IMR-90 (cell line): Measurements from ENCODE around the gene MAPRE3. TPM values are rescaled to one million over a fixed set of nuclear protein-coding genes. Genes with fewer than 3 reads are reported as not detected.

Experiments used
- ATAC-seq: fragments of 200-7000 bp; cut with Tn5 transposase; 2 replicates; pipeline ENCODE4 v1.9.1; 2020; ENCODE audit warnings: low read depth, mild to moderate bottlenecking, moderate library complexity
- BruUV-seq: library from RNA; stranded (reverse); fragments of 400-500 nt; replicated peaks from 2 replicates; lab custom pipeline; 2021; lab: Mats Ljungman, UMichigan
- CTCF ChIA-PET: fragments of 300-600 bp; formaldehyde crosslinking; extraction: SDS; loops from one replicate; lab custom pipeline; 2021; ENCODE audit warnings: antibody characterized with exemption; lab: Yijun Ruan, JAX
- POLR2A ChIA-PET: fragments of 300-600 bp; sonication (Branson Sonifier 250); formaldehyde crosslinking; loops from one replicate; lab custom pipeline; 2022; ENCODE audit warnings: antibody characterized with exemption; ENCODE audit not compliant: unreplicated experiment; lab: Charles Lee
- DNase-seq: peaks from one replicate; pipeline ENCODE4 v3.0.0; 2013
- H2AFZ ChIP-seq: replicated peaks from 2 replicates; pipeline ENCODE3; 2013; ENCODE audit warnings: low read length, mild to moderate bottlenecking; ENCODE audit not compliant: poor library complexity
- H2AK5ac ChIP-seq: 2 replicates; pipeline ENCODE4 v1.6.1; 2013; ENCODE audit warnings: low read depth, low read length, inconsistent platforms
- H2AK9ac ChIP-seq: replicated peaks from 2 replicates; pipeline ENCODE3; 2013; ENCODE audit warnings: mild to moderate bottlenecking, low read depth, low read length, moderate library complexity; ENCODE audit not compliant: poor library complexity
- H2BK120ac ChIP-seq: 2 replicates; pipeline ENCODE4 v1.6.1; 2013; ENCODE audit warnings: low read depth, low read length, inconsistent platforms
- H2BK15ac ChIP-seq: 3 replicates; pipeline ENCODE4 v1.6.1; 2013; ENCODE audit warnings: low read depth, low read length, inconsistent platforms
- H2BK20ac ChIP-seq: 2 replicates; pipeline ENCODE4 v1.6.1; 2013; ENCODE audit warnings: low read depth, mild to moderate bottlenecking, inconsistent platforms, low read length, moderate library complexity
- H2BK5ac ChIP-seq: 2 replicates; pipeline ENCODE4 v1.6.1; 2013; ENCODE audit warnings: mild to moderate bottlenecking, low read depth, low read length, inconsistent platforms; ENCODE audit not compliant: poor library complexity, severe bottlenecking
- H3K14ac ChIP-seq: replicated peaks from 2 replicates; pipeline ENCODE4 v1.6.1; 2013; ENCODE audit warnings: low read depth, low read length, inconsistent platforms
- H3K18ac ChIP-seq: 2 replicates; pipeline ENCODE4 v1.6.1; 2013; ENCODE audit warnings: low read depth, low read length, control low read depth
- H3K23ac ChIP-seq: 2 replicates; pipeline ENCODE4 v1.6.1; 2013; ENCODE audit warnings: low read depth, low read length, inconsistent platforms
- H3K27ac ChIP-seq: 2 replicates; pipeline ENCODE4 v1.5.1; 2013; ENCODE audit warnings: mild to moderate bottlenecking, control low read depth, low read length; ENCODE audit not compliant: insufficient read depth
- H3K27me3 ChIP-seq: 2 replicates; pipeline ENCODE4 v1.6.1; 2013; ENCODE audit warnings: low read length; ENCODE audit not compliant: control insufficient read depth, insufficient read depth
- H3K36me3 ChIP-seq: 2 replicates; pipeline ENCODE4 v1.6.1; 2013; ENCODE audit warnings: low read length, mixed read lengths; ENCODE audit not compliant: control insufficient read depth, insufficient read depth
- H3K4ac ChIP-seq: 2 replicates; pipeline ENCODE4 v1.6.1; 2013; ENCODE audit warnings: low read depth, low read length, inconsistent platforms
- H3K4me1 ChIP-seq: 2 replicates; pipeline ENCODE4 v1.6.1; 2013; ENCODE audit warnings: low read length, mixed read lengths; ENCODE audit not compliant: control insufficient read depth, insufficient read depth
- H3K4me2 ChIP-seq: 2 replicates; pipeline ENCODE4 v1.6.1; 2013; ENCODE audit warnings: low read depth, mild to moderate bottlenecking, control low read depth, low read length, moderate library complexity
- H3K4me3 ChIP-seq: 2 replicates; pipeline ENCODE4 v1.5.1; 2013; ENCODE audit warnings: low read depth, mild to moderate bottlenecking, control low read depth, low read length, moderate library complexity; ENCODE audit not compliant: insufficient read depth
- H3K56ac ChIP-seq: 2 replicates; pipeline ENCODE4 v1.6.1; 2013; ENCODE audit warnings: low read length, inconsistent platforms; ENCODE audit not compliant: insufficient read depth; ENCODE audit errors: extremely low read depth
- H3K79me1 ChIP-seq, 2 experiments: 2 replicates each; pipeline ENCODE4 v1.6.1; 2013; ENCODE audit warnings: low read length in 2 of 2, inconsistent platforms in 1 of 2, low read depth in 1 of 2
- H3K9ac ChIP-seq: 2 replicates; pipeline ENCODE4 v1.6.1; 2013; ENCODE audit warnings: low read depth, low read length, control low read depth
- H3K9me1 ChIP-seq: 2 replicates; pipeline ENCODE4 v1.6.1; 2013; ENCODE audit warnings: low read length, inconsistent platforms; ENCODE audit not compliant: insufficient read depth
- H3K9me3 ChIP-seq: 2 replicates; pipeline ENCODE4 v1.6.1; 2013; ENCODE audit warnings: low read length; ENCODE audit not compliant: control insufficient read depth, insufficient read depth
- H4K20me1 ChIP-seq: 2 replicates; pipeline ENCODE4 v1.6.1; 2013; ENCODE audit warnings: low read length, inconsistent platforms; ENCODE audit not compliant: insufficient read depth
- H4K5ac ChIP-seq: 2 replicates; pipeline ENCODE4 v1.6.1; 2013; ENCODE audit warnings: mild to moderate bottlenecking, low read depth, low read length, control low read depth
- H4K8ac ChIP-seq, 2 experiments: 2 replicates each; pipeline ENCODE4 v1.6.1; 2013; ENCODE audit warnings: low read depth in 2 of 2, low read length in 2 of 2, control low read depth in 1 of 2, inconsistent platforms in 1 of 2
- H4K91ac ChIP-seq: 2 replicates; pipeline ENCODE4 v1.6.1; 2013; ENCODE audit warnings: low read depth, low read length, inconsistent platforms; ENCODE audit not compliant: insufficient read depth
- CTCF ChIP-seq: conservative IDR thresholded peaks from 2 replicates; pipeline ENCODE4 v1.5.1; 2012; ENCODE audit warnings: mild to moderate bottlenecking, low read depth, low read length, improper control_type of control experiment
- POLR2A ChIP-seq: IDR thresholded peaks from 2 replicates; pipeline ENCODE4 v1.6.1; 2012; ENCODE audit warnings: mild to moderate bottlenecking, low read depth, low read length
- SMC3 ChIP-seq: fragments of 150-350 bp; IDR thresholded peaks from 2 replicates; pipeline ENCODE4 v1.6.1; 2016; ENCODE audit warnings: low read depth, mild to moderate bottlenecking, antibody characterized with exemption, low read length, moderate library complexity
- WGBS, 2 experiments: methylation state at CpG; one replicate each; pipeline versions ENCODE4 v1.1.5 to v1.1.7; 2013; ENCODE audit warnings: missing lambda C conversion rate in 2 of 2; ENCODE audit not compliant: insufficient read length in 1 of 2; ENCODE audit errors: extremely low coverage in 2 of 2; 5-methylcytosine and 5-hydroxymethylcytosine counted together
- dilution Hi-C: fragments of 300-500 bp; cut with HindIII; formaldehyde crosslinking; loops from one replicate; pipeline ENCODE4 v1.14.3; 2018; ENCODE audit warnings: low sequenced_read_pairs; ENCODE audit not compliant: unreplicated experiment
- in situ Hi-C: fragments of 300-500 bp; cut with MboI; formaldehyde crosslinking; loops from 3 replicates; pipeline ENCODE4 v1.14.3; 2019; ENCODE audit warnings: low sequenced_read_pairs, inconsistent platforms, mixed read lengths
- intact Hi-C: fragments of 100-400 bp; cut with micrococcal nuclease; formaldehyde crosslinking; loops from 2 replicates; pipeline ENCODE4 v1.10.0; 2022
- polyA plus RNA-seq, 3 experiments: library from polyadenylated mRNA; depleted of rRNA; stranded (reverse); fragments of >200 nt; gene quantifications; 2 replicates each; pipeline ENCODE4 v1.2.3, GENCODE V29; 2012; ENCODE audit warnings: low replicate concordance in 1 of 3
- total RNA-seq: library from RNA; depleted of rRNA; stranded (reverse); fragments of >200 nt; gene quantifications from 2 replicates; pipeline ENCODE4 v1.2.3, GENCODE V29; 2012; rRNA removed

MAPRE3 gene
- total and polyA plus RNA-seq, 2 of the 4 experiments (the other 2 are of a cell fraction): 1.8 to 20.3 TPM

GRCh38 chr2:27076323-27076722 is 105.9 kb downstream of the MAPRE3 start:
- no CpG with 5 or more reads among the region's 4 CpGs for WGBS, 2 experiments
- peaks cover 36% of the 10 kb centered on the region for H3K4me1 ChIP-seq

More at GRCh38 chr2:27076323-27076722, 105.9 kb downstream of the MAPRE3 start:
- 0 out of 4 replicates have a peak overlapping the region, but pooled peaks of 1 of the 2 experiments have one; percentile 35 for H4K8ac ChIP-seq
- in situ Hi-C loops: no loop called here
- H2AK5ac ChIP-seq: peak overlapping the region; percentile 45; the same call in 1 of the 2 replicates
- H4K20me1 ChIP-seq: peaks cover 6% of the 10 kb centered on the region
- H3K4me2 ChIP-seq: no peak overlapping the region
- H3K56ac ChIP-seq: no peak overlapping the region
- peak overlapping the region; percentile 68; the same call in 1 of the 2 replicates for H2BK20ac ChIP-seq
- no peak for ATAC-seq
- ChIA-PET POLR2A (interaction anchor here (0.5 kb wide), 1 partner anchor 351 kb away, joined by 3 read pairs; no protein-coding TSS in a partner anchor), CTCF (interaction anchor here (1.3 kb wide), 1 partner anchor 230 kb away, joined by 3 read pairs; no protein-coding TSS in a partner anchor)
- H3K9me3 ChIP-seq: no peaks in the 10 kb centered on the region
- H3K18ac ChIP-seq: no peak overlapping the region; the same call in 1 of the 2 replicates
- dilution Hi-C loops: no loop called here
- peak overlapping the region; percentile 69; the same call in 1 of the 3 replicates for H2BK15ac ChIP-seq
- peaks cover 15% of the 10 kb centered on the region; the same call in 1 of the 2 replicates for H3K9me1 ChIP-seq
- H3K27ac ChIP-seq: no peak overlapping the region
- H3K36me3 ChIP-seq: peaks cover 7% of the 10 kb centered on the region; the same call in 1 of the 2 replicates
- H4K5ac ChIP-seq: peak overlapping the region; percentile 26; the same call in 1 of the 2 replicates
- DNase-seq: no peak
- H3K14ac ChIP-seq: peak overlapping the region; percentile 28
- peaks cover 3 to 31% of the 10 kb centered on the region in 2 experiments; a peak in 3 of 4 replicates for H3K79me1 ChIP-seq
- intact Hi-C loops: no loop called here
- no peaks in the 10 kb centered on the region for H3K27me3 ChIP-seq
- no peak overlapping the region for H2BK5ac ChIP-seq
- peak overlapping the region; percentile 71 for H4K91ac ChIP-seq
- H2AK9ac ChIP-seq: no peak overlapping the region
- TF ChIP-seq SMC3 (no peak), POLR2A (no peak), CTCF (no peak)
- peak overlapping the region; percentile 37; the same call in 1 of the 2 replicates for H2BK120ac ChIP-seq
- no peak overlapping the region for H2AFZ ChIP-seq
- no peak overlapping the region for H3K9ac ChIP-seq
- H3K4me3 ChIP-seq: no peak overlapping the region
- H3K4ac ChIP-seq: peak overlapping the region; percentile 53
- BruUV-seq: no TSS peak
- H3K23ac ChIP-seq: peak overlapping the region; percentile 37; the same call in 1 of the 2 replicates

Other genes with a start within 250 kb of the MAPRE3 start
- gene SLC35F6, start 206.4 kb upstream of the MAPRE3 start, total RNA-seq: 25.6 and 30.6 TPM in 2 replicates
- gene SLC35F6, start 206.4 kb upstream of the MAPRE3 start, polyA plus RNA-seq (2012; rRNA removed): 19.1 and 19.4 TPM in 2 replicates
- gene CENPA, start 184.6 kb upstream of the MAPRE3 start, total RNA-seq: 7.7 and 10.0 TPM in 2 replicates
- 11.9 and 14.9 TPM in 2 replicates for gene CENPA, start 184.6 kb upstream of the MAPRE3 start, polyA plus RNA-seq (2012; rRNA removed)
- not detected in 2 replicates for gene DPYSL5, start 122.5 kb upstream of the MAPRE3 start, total RNA-seq
- not detected in 2 replicates for gene DPYSL5, start 122.5 kb upstream of the MAPRE3 start, polyA plus RNA-seq (2012; rRNA removed)
- 31.7 and 32.1 TPM in 2 replicates for gene TMEM214, start 62.3 kb downstream of the MAPRE3 start, total RNA-seq
- 121 and 132 TPM in 2 replicates for gene TMEM214, start 62.3 kb downstream of the MAPRE3 start, polyA plus RNA-seq (2012; rRNA removed)
- 22.8 and 26.2 TPM in 2 replicates for gene AGBL5, start 81.0 kb downstream of the MAPRE3 start, total RNA-seq
- 19.0 and 21.1 TPM in 2 replicates for gene AGBL5, start 81.0 kb downstream of the MAPRE3 start, polyA plus RNA-seq (2012; rRNA removed)
- gene OST4, start 101.0 kb downstream of the MAPRE3 start, total RNA-seq: 196 and 386 TPM in 2 replicates
- 806 and 1,337 TPM in 2 replicates for gene OST4, start 101.0 kb downstream of the MAPRE3 start, polyA plus RNA-seq (2012; rRNA removed)
- gene EMILIN1, start 108.0 kb downstream of the MAPRE3 start, total RNA-seq: 26.5 and 27.8 TPM in 2 replicates
- 95.6 and 123 TPM in 2 replicates for gene EMILIN1, start 108.0 kb downstream of the MAPRE3 start, polyA plus RNA-seq (2012; rRNA removed)
- gene KHK, start 116.1 kb downstream of the MAPRE3 start, total RNA-seq: 0.56 and 0.72 TPM in 2 replicates
- gene KHK, start 116.1 kb downstream of the MAPRE3 start, polyA plus RNA-seq (2012; rRNA removed): 0.80 and 0.82 TPM in 2 replicates
- 0.28 and 0.54 TPM in 2 replicates for gene CGREF1, start 148.5 kb downstream of the MAPRE3 start, total RNA-seq
- gene CGREF1, start 148.5 kb downstream of the MAPRE3 start, polyA plus RNA-seq (2012; rRNA removed): 1.3 TPM in 2 replicates
- gene ABHD1, start 153.2 kb downstream of the MAPRE3 start, total RNA-seq: not detected in 2 replicates
- gene ABHD1, start 153.2 kb downstream of the MAPRE3 start, polyA plus RNA-seq (2012; rRNA removed): 0.14 and 0.24 TPM in 2 replicates
- gene PREB, start 164.0 kb downstream of the MAPRE3 start, total RNA-seq: 36.1 and 38.9 TPM in 2 replicates
- gene PREB, start 164.0 kb downstream of the MAPRE3 start, polyA plus RNA-seq (2012; rRNA removed): 49.0 and 52.2 TPM in 2 replicates
- not detected in 2 replicates for gene PRR30, start 168.8 kb downstream of the MAPRE3 start, total RNA-seq
- gene PRR30, start 168.8 kb downstream of the MAPRE3 start, polyA plus RNA-seq (2012; rRNA removed): not detected in 2 replicates
- not detected in 2 replicates for gene TCF23, start 178.4 kb downstream of the MAPRE3 start, total RNA-seq
- gene TCF23, start 178.4 kb downstream of the MAPRE3 start, polyA plus RNA-seq (2012; rRNA removed): not detected in 2 replicates
- 138 and 144 TPM in 2 replicates for gene ATRAID, start 241.4 kb downstream of the MAPRE3 start, total RNA-seq
- 165 and 173 TPM in 2 replicates for gene ATRAID, start 241.4 kb downstream of the MAPRE3 start, polyA plus RNA-seq (2012; rRNA removed)
- 34.2 and 38.6 TPM in 2 replicates for gene SLC5A6, start 241.6 kb downstream of the MAPRE3 start, total RNA-seq
- gene SLC5A6, start 241.6 kb downstream of the MAPRE3 start, polyA plus RNA-seq (2012; rRNA removed): 28.8 and 30.6 TPM in 2 replicates
- gene CAD, start 246.7 kb downstream of the MAPRE3 start, total RNA-seq: 12.9 and 17.8 TPM in 2 replicates
- 38.7 and 45.8 TPM in 2 replicates for gene CAD, start 246.7 kb downstream of the MAPRE3 start, polyA plus RNA-seq (2012; rRNA removed)